SK-N-SH treated with all-trans-retinoic acid at 6 μM for 48 hours (cell line): Measurements from ENCODE around the gene CD6.

Source experiments
- ARNTL ChIP-seq: fragments of 450-650 bp; formaldehyde crosslinking; IDR thresholded peaks from 2 replicates; pipeline ENCODE4 v1.5.0; 2020; ENCODE audit warnings: low read depth, mild to moderate bottlenecking, moderate library complexity, borderline replicate concordance
- CSDC2 ChIP-seq: fragments of 250-450 bp; sonication (Bioruptor Pico); IDR thresholded peaks from 2 replicates; pipeline ENCODE4 v1.5.0; 2020; ENCODE audit warnings: mild to moderate bottlenecking, moderate library complexity
- ESRRG ChIP-seq: fragments of 250-450 bp; sonication (Bioruptor Pico); IDR thresholded peaks from 2 replicates; pipeline ENCODE4 v1.6.1; 2021; ENCODE audit warnings: mild to moderate bottlenecking
- RARB ChIP-seq: fragments of 250-450 bp; sonication (Bioruptor Pico); IDR thresholded peaks from 2 replicates; pipeline ENCODE4 v1.8.0; 2021; ENCODE audit warnings: mild to moderate bottlenecking, moderate library complexity
- ZFP30 ChIP-seq: fragments of 450-650 bp; formaldehyde crosslinking; IDR thresholded peaks from 2 replicates; pipeline ENCODE4 v1.5.0; 2022; ENCODE audit warnings: mild to moderate bottlenecking, moderate library complexity
- ZNF565 ChIP-seq: fragments of 450-650 bp; formaldehyde crosslinking; conservative IDR thresholded peaks from 2 replicates; pipeline ENCODE4 v1.5.0; 2020; ENCODE audit warnings: low read depth, mild to moderate bottlenecking, moderate library complexity
- ZNF8 ChIP-seq: fragments of 450-650 bp; formaldehyde crosslinking; IDR thresholded peaks from 2 replicates; pipeline ENCODE4 v1.5.0; 2020; ENCODE audit warnings: mild to moderate bottlenecking, moderate library complexity

- no peak for TF ChIP-seq ZFP30
- TF ChIP-seq ARNTL: no peak
- no peak for TF ChIP-seq CSDC2 (CRISPR knock-in tag)
- TF ChIP-seq ZNF8 (CRISPR knock-in tag): no peak
- no peak for TF ChIP-seq RARB (CRISPR knock-in tag)
- TF ChIP-seq ESRRG (CRISPR knock-in tag): no peak
- no peak for TF ChIP-seq ZNF565
Measured at GRCh38 chr11:61059260-61059752, 87.8 kb downstream of the CD6 start.
